GM12872 (cell line): ENCODE results near the gene WSB1.

Experiments used
- CTCF ChIP-seq: IDR thresholded peaks from 3 replicates; pipeline ENCODE4 v1.5.1; 2011; ENCODE audit warnings: low read depth, mild to moderate bottlenecking, low read length, moderate library complexity; ENCODE audit not compliant: insufficient read depth

The WSB1 gene

GRCh38 chr17:27336184-27336583 lies 42.3 kb downstream of the WSB1 start:
- TF ChIP-seq CTCF: no peak

- TF ChIP-seq CTCF: no peak
Measured at GRCh38 chr17:27338536-27338985, 44.6 kb downstream of the WSB1 start.

GRCh38 chr17:27339198-27339835 lies 45.4 kb downstream of the WSB1 start:
- TF ChIP-seq CTCF: no peak

GRCh38 chr17:27339836-27340550 lies 46.1 kb downstream of the WSB1 start:
- no peak for TF ChIP-seq CTCF

- TF ChIP-seq CTCF: no peak
Measured at GRCh38 chr17:27340575-27340974, 46.7 kb downstream of the WSB1 start.

GRCh38 chr17:27341041-27341471 lies 47.1 kb downstream of the WSB1 start:
- no peak for TF ChIP-seq CTCF

- no peak for TF ChIP-seq CTCF
Measured at GRCh38 chr17:27342059-27342458, 48.1 kb downstream of the WSB1 start.
